Erythroblast (primary cell): ENCODE measurements around the gene EFHC1.

ENCODE experiments used
- GATA1 ChIP-seq: IDR thresholded peaks from 2 replicates; pipeline ENCODE4 v1.6.1; 2011; ENCODE audit warnings: low read depth, mild to moderate bottlenecking, control low read depth, low read length, moderate library complexity
- POLR2A ChIP-seq: IDR thresholded peaks from 2 replicates; pipeline ENCODE4 v1.6.1; 2011; ENCODE audit warnings: mild to moderate bottlenecking, low read length

DNA sequence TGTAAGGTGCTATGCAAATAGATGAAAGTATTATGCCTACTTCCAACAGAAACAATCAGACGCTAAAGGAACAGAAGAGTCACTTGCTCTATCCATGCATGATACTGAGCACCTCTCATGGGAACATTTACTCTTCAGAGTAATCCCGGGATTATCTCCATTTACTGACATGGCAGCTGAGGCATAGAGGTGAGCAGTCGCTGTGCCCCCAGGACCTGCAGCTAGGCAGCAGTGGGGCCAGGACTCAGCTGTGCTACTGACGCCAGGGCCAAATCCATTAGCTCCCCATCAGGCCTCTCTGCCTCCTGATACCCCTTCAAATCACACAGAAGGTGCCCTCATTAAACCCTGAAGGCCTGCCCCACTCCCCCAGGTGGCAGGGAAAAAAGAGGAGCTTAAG, 104.8 kb downstream of the EFHC1 start:
- TF ChIP-seq POLR2A (no peak), GATA1 (no peak)
